Measurements from ENCODE around the gene STX12.
A peak's percentile ranks its signal among the peaks of the same experiment; 100 is the strongest.
"Not testable (repeated sequence)": the region's sequence is repeated elsewhere in the genome, so short reads cannot be mapped to it uniquely, and the experiment has no call there.

The STX12 gene

GRCh38 chr1:27831568-27832410 is 58.8 kb downstream of the STX12 start:
- DNase-seq = no peak

GRCh38 chr1:27832762-27833161 is 59.7 kb downstream of the STX12 start:
- DNase-seq = no peak

GRCh38 chr1:27833470-27833869 is 60.5 kb downstream of the STX12 start:
- no peak for DNase-seq

DNA sequence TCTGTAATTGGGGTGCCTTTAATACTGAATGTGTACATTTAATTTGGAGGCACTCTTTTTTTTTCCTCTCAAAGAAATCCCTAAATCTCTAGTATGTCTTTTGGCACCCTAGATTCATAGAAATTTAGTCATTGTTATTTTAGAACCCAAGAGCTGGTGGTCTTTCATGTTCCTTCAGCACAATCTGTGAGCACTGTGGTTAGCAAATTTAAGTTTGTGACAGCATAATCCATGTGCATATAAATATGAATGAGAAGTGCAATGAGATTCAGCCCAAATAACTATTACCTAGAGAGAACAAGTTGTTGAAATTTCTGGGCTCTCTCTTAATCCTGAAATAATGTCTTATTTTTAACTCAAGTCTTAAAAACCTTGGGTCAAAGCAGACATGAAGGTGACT is 62.0 kb downstream of the STX12 start:
- DNase-seq = no peak

DNA sequence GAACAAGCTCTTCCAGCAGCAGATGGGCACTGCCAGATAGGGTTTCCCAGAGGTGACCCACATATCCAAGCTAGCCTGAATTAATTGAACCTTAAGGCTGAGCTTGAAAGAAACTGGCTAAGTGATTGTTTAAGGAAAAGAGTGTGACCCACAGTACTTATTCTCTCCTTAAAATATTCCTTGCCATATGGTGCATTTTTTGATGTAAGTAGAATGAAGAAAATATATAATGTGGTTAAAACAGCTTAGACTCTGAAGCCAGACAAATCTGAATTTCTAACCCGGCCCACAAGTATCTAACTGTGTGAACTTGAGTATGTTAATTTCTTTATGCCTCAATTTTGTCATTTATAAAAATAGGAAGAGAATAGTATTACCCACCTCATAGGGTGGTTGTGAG is 62.5 kb downstream of the STX12 start:
- no peak for DNase-seq

GRCh38 chr1:27849951-27850350 is 76.9 kb downstream of the STX12 start:
- DNase-seq = no peak

- DNase-seq = no peak
Measured at GRCh38 chr1:27855085-27855484, 82.1 kb downstream of the STX12 start.

DNA sequence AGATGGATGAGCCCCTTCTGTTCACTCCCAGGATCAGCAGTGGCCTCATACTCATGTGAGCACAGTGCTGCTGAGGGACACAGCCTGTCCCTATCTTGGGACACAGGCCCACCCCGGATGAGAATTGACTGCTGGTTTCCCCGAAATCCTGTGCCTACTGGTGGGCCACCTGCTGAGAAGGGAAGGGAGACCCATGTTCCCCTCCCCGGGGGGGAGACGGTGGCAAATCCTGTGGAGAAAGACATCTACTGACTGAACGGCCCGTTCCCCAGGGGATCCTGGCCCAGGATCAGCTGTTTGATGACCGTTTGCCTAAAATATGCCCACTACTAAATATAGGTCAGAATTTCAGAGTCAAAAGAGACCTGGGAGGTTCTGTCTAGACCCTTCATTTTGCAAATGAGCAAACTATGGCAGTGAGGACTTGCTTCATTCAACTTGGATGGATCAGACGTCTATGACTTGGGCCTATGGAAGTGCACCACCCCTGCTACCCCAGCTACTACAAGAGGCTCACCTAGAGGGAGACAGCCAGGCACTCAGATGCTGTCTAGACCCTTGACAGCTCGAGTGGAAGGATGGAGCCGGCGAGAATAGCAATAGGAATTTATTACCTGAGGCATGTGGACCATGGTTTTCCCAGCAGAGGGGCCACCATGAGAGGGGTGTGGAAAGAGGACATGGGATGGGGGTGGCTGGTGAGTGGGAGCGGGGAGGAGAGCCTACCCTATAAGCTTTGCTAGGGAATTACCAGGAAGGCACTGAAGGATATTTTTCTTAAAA is 83.7 kb downstream of the STX12 start:
- DNase-seq = no peak

DNA sequence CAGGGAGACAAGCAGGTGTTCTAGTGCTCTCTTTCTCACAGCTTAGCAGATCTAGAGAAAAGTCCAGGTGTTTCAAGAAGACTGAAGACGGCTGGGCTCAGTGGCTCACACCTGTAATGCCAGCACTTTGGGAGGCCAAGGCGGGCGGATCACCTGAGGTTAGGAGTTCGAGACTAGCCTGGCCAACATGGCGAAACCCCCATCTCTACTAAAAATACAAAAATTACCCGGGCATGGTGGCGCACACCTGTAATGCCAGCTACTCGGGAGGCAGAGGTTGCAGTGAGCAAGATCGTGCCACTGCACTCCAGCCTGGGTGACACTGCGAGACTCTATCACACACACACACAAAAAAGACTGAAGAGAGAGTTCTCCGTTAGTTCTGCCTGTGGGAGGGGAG is 84.5 kb downstream of the STX12 start:
- not testable (repeated sequence) for DNase-seq

DNA sequence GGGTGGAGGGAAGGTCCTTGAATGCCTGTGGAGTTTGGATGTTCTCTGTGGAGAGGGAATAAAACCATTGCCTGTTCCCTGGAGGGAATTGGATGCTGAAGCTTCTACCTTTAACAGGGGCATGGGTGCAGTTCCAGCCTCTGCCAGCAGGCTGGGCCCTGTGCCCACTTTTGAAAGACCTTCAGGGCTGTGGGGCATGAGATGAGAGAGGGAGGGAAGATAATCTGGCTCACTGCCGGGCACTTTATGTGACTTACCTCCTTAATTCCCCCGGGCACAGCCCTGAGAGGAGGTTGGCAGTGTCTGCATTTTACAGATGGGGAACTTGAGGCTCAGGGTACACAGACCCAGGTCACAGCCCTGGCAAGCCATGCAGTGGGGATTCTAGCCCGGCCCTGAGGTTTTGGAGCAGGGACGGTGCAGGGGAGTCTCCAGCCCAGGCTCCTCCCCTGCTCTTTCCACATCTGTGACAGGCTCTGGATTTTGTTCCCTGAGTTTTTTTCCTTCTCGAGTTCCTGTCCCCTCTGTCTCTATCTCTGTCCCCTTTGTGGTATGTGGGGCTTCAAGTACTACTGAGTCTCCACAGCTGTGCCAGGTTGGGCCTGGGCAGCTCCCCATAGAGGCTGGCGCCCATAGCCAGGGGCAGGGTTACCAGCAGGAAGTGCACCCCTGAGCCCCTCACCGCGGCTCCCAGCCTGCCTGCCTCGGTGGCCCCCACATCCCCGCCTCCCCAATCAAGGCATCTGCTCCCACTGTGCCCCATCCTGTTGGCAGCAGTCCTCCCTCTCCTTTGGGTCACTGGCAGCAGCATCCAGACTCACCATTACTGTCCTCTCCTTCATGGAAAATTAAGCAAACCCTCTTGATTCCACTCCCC is 85.3 kb downstream of the STX12 start:
- peak; percentile 88 to 90 for DNase-seq

GRCh38 chr1:27858949-27859576 is 86.0 kb downstream of the STX12 start:
- DNase-seq = no peak

- no peak for DNase-seq
Measured at GRCh38 chr1:27861436-27861835, 88.4 kb downstream of the STX12 start.

GRCh38 chr1:27862004-27862403 is 89.0 kb downstream of the STX12 start:
- no peak for DNase-seq

DNA sequence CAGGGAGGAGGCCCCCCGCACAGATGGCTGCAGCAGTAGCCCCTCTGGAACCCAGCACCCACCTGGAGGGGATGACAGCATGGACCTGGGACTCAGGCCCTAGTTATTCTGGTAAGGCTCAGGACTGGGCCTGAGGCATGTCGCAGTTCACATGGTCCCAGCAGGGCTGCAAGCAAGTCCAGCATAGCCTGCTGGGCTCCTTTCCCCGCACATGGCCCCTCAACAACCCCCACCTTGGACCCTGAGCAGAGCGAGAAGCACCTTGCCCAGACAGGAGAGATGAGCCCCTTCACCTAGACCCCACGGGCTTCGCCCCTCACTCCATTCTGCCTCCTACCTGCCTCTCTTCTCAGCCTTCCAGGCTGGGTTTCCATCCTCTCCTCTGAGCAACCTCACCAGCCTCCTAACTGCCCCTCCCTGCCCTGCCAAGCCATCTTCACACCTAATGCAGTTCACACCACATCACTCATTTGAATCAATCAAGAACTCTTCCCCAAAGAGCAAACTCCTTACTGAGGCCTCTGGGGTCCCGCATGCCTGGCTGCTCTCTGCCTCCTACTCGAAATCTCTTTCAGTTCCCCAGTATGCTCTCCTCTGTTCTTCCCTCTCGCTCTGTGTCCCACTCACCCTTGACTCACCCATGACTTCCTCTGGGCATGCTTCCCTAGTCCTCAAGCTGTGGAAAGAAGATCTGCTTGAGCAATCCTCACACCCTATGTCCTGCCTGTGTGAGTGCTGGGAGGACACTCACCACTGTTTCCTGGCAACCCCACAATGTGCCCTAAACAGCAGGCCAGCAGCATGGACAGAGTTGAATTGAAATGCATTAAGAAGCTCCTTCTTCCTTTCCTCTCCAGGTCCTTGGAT is 89.9 kb downstream of the STX12 start:
- DNase-seq = no peak

GRCh38 chr1:27863538-27863915 is 90.5 kb downstream of the STX12 start:
- no peak for DNase-seq

DNA sequence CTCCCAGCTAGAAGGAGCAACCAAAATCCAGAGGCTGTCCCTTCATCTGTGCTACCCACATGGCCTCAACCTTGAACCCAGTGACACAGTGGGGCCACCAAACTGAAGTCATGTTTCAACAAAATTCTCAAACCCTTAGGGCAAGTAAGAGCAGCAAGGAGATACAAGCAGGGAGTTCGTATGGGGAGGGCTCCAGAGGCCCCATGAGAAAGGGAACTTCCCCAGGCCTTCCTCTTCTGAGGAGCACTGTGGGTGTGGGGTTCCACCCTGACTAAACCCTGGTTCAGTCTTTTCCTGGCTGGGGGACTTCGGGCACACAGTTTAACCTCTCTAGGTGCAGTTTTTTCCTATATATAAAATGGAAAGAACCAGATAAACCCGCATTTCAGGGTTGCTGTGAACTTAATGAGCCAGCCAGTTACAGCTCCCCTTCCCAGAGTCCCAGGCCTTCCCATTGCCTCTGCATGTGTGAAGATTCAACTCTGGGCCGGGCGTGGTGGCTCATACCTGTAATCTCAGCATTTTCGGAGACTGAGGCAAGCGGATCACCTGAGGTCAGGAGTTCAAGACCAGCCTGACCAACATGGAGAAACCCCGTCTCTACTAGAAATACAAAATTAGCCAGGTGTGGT is 91.4 kb downstream of the STX12 start:
- DNase-seq = peak; percentile 40 to 48

DNA sequence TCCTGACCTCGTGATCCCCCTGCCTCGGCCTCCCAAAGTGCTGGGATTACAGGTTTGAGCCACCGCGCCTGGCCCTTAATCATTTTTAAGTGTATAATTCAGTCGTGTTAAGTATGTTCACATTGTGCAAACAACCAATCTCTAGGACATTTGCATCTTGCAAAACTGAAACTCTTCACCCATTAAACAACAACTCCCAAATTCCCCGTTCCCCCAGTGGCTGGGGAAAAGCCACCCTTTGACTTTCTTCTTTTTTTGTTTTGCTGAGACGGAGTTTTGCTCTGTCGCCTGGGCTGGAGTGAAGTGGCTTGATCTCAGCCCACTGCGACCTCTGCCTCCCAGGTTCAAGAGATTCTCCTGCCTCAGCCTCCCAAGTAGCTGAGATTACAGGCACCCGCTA is 92.8 kb downstream of the STX12 start:
- DNase-seq = no peak

GRCh38 chr1:27868556-27868931 is 95.5 kb downstream of the STX12 start:
- no peak for DNase-seq

GRCh38 chr1:27868932-27869718 is 96.1 kb downstream of the STX12 start:
- DNase-seq = peak; percentile 58 to 61

DNA sequence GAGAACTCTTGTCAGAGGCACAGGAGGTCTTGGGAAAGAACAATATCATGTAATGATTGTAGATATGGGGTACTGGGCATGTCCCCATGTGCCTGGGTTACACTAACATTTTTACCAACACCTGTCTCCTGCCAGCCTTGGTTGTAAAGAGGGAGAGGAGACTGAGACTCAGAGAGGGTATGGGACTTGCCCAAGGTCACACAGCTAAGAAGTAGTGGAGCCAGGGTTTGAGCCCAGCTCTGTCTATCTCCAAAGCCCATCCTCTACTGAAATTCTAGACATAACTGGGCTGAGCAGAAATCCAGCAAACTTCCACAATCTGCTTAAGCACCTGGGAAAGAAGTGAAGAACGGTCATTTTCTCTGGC is 96.7 kb downstream of the STX12 start:
- DNase-seq = no peak

DNA sequence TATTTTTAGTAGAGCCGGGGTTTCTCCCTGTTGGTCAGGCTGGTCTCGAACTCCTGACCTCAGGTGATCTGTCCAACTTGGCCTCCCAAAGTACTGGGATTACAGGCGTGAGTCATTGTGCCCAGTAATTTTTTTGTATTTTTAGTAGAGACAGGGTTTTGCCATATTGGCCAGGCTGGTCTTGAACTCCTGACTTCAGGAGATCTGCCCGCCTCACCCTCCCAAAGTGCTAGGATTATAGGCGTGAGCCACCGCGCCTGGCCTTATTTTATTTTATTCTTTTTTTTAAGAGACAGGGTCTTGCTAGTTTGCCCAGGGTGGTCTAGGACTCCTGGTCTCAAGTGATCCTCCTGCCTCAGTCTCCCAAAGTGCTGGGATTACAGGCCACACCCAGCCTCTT is 98.1 kb downstream of the STX12 start:
- not testable (repeated sequence) for DNase-seq
